ENCODE measurements around the gene GAPDH.
"Not testable (repeated sequence)": the region's sequence is repeated elsewhere in the genome, so short reads cannot be mapped to it uniquely, and the experiment has no call there.

GAPDH gene

GRCh38 chr12:6574576-6575295 lies 40.4 kb downstream of the GAPDH start:
- no peak for TF ChIP-seq MAX (IDR thresholded peaks at IDR 0.05; ENCODE audit: low read depth, low read length)
- no peak for TF ChIP-seq POLR2A (IDR thresholded peaks at IDR 0.05; ENCODE audit: extremely low read depth, insufficient read length)
- no peak for TF ChIP-seq CTCF (IDR thresholded peaks at IDR 0.05; ENCODE audit: low read depth, low read length)
- TF ChIP-seq MYC (IDR thresholded peaks at IDR 0.05; ENCODE audit: low read depth, low read length) = no peak
- no peak overlapping the region for H3K4me3 ChIP-seq (ENCODE audit: low read depth, low read length)
- DNase-seq (ENCODE audit: low read depth) = no peak

- DNase-seq (ENCODE audit: low read depth) = no peak
- H3K4me3 ChIP-seq (ENCODE audit: low read depth, low read length) = no peak overlapping the region
- TF ChIP-seq CTCF (IDR thresholded peaks at IDR 0.05; ENCODE audit: low read depth, low read length) (no peak), MYC (IDR thresholded peaks at IDR 0.05; ENCODE audit: low read depth, low read length) (no peak), MAX (IDR thresholded peaks at IDR 0.05; ENCODE audit: low read depth, low read length) (no peak), POLR2A (IDR thresholded peaks at IDR 0.05; ENCODE audit: extremely low read depth, insufficient read length) (no peak)
Measured at GRCh38 chr12:6575648-6576047, 41.3 kb downstream of the GAPDH start.

GRCh38 chr12:6582196-6582595 lies 47.9 kb downstream of the GAPDH start:
- no peak overlapping the region for H3K4me3 ChIP-seq (ENCODE audit: low read depth, low read length)
- peak; percentile 20 for DNase-seq (ENCODE audit: low read depth)
- no peak for TF ChIP-seq MYC (IDR thresholded peaks at IDR 0.05; ENCODE audit: low read depth, low read length)
- no peak for TF ChIP-seq POLR2A (IDR thresholded peaks at IDR 0.05; ENCODE audit: extremely low read depth, insufficient read length)
- peak; percentile 40 for TF ChIP-seq CTCF (IDR thresholded peaks at IDR 0.05; ENCODE audit: low read depth, low read length)

- no peak for DNase-seq (ENCODE audit: low read depth)
- H3K4me3 ChIP-seq (ENCODE audit: low read depth, low read length) = no peak overlapping the region
- TF ChIP-seq POLR2A (IDR thresholded peaks at IDR 0.05; ENCODE audit: extremely low read depth, insufficient read length) (no peak), CTCF (IDR thresholded peaks at IDR 0.05; ENCODE audit: low read depth, low read length) (no peak), MYC (IDR thresholded peaks at IDR 0.05; ENCODE audit: low read depth, low read length) (no peak), MAX (IDR thresholded peaks at IDR 0.05; ENCODE audit: low read depth, low read length) (no peak)
Measured at GRCh38 chr12:6582959-6583358, 48.6 kb downstream of the GAPDH start.

GRCh38 chr12:6584293-6584692 lies 50.0 kb downstream of the GAPDH start:
- H3K4me3 ChIP-seq (ENCODE audit: low read depth, low read length) = no peak overlapping the region
- DNase-seq (ENCODE audit: low read depth) = peak; percentile 26
- TF ChIP-seq POLR2A (IDR thresholded peaks at IDR 0.05; ENCODE audit: extremely low read depth, insufficient read length) = no peak
- no peak for TF ChIP-seq CTCF (IDR thresholded peaks at IDR 0.05; ENCODE audit: low read depth, low read length)
- TF ChIP-seq MAX (IDR thresholded peaks at IDR 0.05; ENCODE audit: low read depth, low read length) = no peak
- no peak for TF ChIP-seq MYC (IDR thresholded peaks at IDR 0.05; ENCODE audit: low read depth, low read length)

GRCh38 chr12:6586569-6586968 lies 52.3 kb downstream of the GAPDH start:
- H3K4me3 ChIP-seq (ENCODE audit: low read depth, low read length); DNase-seq (ENCODE audit: low read depth): not testable (repeated sequence)

Data from NB4 (cell line).